GM23338 (cell line): ENCODE data around the gene TM6SF1.

Source experiments
- CTCF ChIP-seq, 2 experiments: fragments of 200-600 bp in 1 of 2; sonication (generic) in 1 of 2; conservative IDR thresholded peaks; 2 replicates each; pipeline versions ENCODE4 v1.5.1 to v1.6.1; 2016 to 2017; ENCODE audit warnings: antibody characterized with exemption in 2 of 2, low read depth in 2 of 2, mild to moderate bottlenecking in 2 of 2, moderate library complexity in 1 of 2
- ETS1 ChIP-seq: IDR thresholded peaks from 2 replicates; pipeline ENCODE4 v1.6.1; 2016; ENCODE audit warnings: antibody characterized with exemption

- TF ChIP-seq CTCF (conservative IDR thresholded peaks at IDR 0.05; ENCODE audit: low read depth in 2 of 2) (no peak), ETS1 (no peak)
These were observed 49.6 kb upstream of the TM6SF1 start for GRCh38 chr15:83057696-83058376.
